Astrocyte (in vitro differentiated cells and primary cell): ENCODE results near the gene DNALI1. TPM values are rescaled to one million over a fixed set of nuclear protein-coding genes. Genes with fewer than 3 reads are reported as not detected.
A peak's percentile ranks its signal among the peaks of the same experiment; 100 is the strongest.

Experiments
- DNase-seq: peaks from one replicate; pipeline ENCODE4 v3.0.0-alpha.2; 2010; ENCODE audit warnings: low read depth
- FAIRE-seq: peaks from 2 replicates; lab custom pipeline; 2011; peaks lifted over from hg19 to GRCh38; lab: Jason Lieb, UNC
- H2AFZ ChIP-seq: 2 replicates; pipeline ENCODE4 v1.6.0; 2012; ENCODE audit warnings: low read depth, low read length, inconsistent platforms
- H3K27ac ChIP-seq: 2 replicates; pipeline ENCODE4 v1.5.1; 2011; ENCODE audit warnings: low read depth, low read length, inconsistent platforms
- H3K27me3 ChIP-seq: 2 replicates; pipeline ENCODE4 v1.6.0; 2011; ENCODE audit warnings: low read length, inconsistent platforms; ENCODE audit not compliant: insufficient read depth
- H3K36me3 ChIP-seq: 2 replicates; pipeline ENCODE4 v1.5.1; 2011; ENCODE audit warnings: low read length, inconsistent platforms; ENCODE audit not compliant: insufficient read depth
- H3K4me1 ChIP-seq: 2 replicates; pipeline ENCODE4 v1.5.1; 2011; ENCODE audit warnings: low read length, inconsistent platforms; ENCODE audit not compliant: insufficient read depth
- H3K4me2 ChIP-seq: 2 replicates; pipeline ENCODE4 v1.6.0; 2012; ENCODE audit warnings: low read length, inconsistent platforms
- H3K4me3 ChIP-seq: 2 replicates; pipeline ENCODE4 v1.5.1; 2011; ENCODE audit warnings: low read depth, mild to moderate bottlenecking, low read length, inconsistent platforms; ENCODE audit not compliant: insufficient read depth
- H3K79me2 ChIP-seq: 2 replicates; pipeline ENCODE4 v1.6.0; 2012; ENCODE audit warnings: mild to moderate bottlenecking, low read length, inconsistent platforms; ENCODE audit not compliant: insufficient read depth
- H3K9ac ChIP-seq: 2 replicates; pipeline ENCODE4 v1.6.0; 2012; ENCODE audit warnings: mild to moderate bottlenecking, low read length, inconsistent platforms
- H3K9me3 ChIP-seq: 2 replicates; pipeline ENCODE4 v1.5.1; 2012; ENCODE audit warnings: low read depth, mild to moderate bottlenecking, low read length, inconsistent platforms; ENCODE audit not compliant: insufficient read depth
- H4K20me1 ChIP-seq: 2 replicates; pipeline ENCODE4 v1.6.0; 2012; ENCODE audit warnings: low read length, inconsistent platforms; ENCODE audit not compliant: insufficient read depth
- H3K27ac Mint-ChIP-seq: one replicate; pipeline ENCODE4 v1.8.0; 2021; ENCODE audit warnings: mild to moderate bottlenecking, mixed read lengths; ENCODE audit not compliant: unreplicated experiment
- H3K27me3 Mint-ChIP-seq: one replicate; pipeline ENCODE4 v1.8.0; 2021; ENCODE audit warnings: low read depth, mixed read lengths; ENCODE audit not compliant: unreplicated experiment
- H3K36me3 Mint-ChIP-seq: one replicate; pipeline ENCODE4 v1.8.0; 2021; ENCODE audit warnings: low read depth, mixed read lengths; ENCODE audit not compliant: unreplicated experiment
- H3K4me1 Mint-ChIP-seq: one replicate; pipeline ENCODE4 v1.8.0; 2021; ENCODE audit warnings: low read depth, mixed read lengths; ENCODE audit not compliant: unreplicated experiment
- H3K4me3 Mint-ChIP-seq: one replicate; pipeline ENCODE4 v1.8.0; 2021; ENCODE audit warnings: mild to moderate bottlenecking, moderate library complexity, mixed read lengths; ENCODE audit not compliant: unreplicated experiment
- H3K9me3 Mint-ChIP-seq: one replicate; pipeline ENCODE4 v1.8.0; 2021; ENCODE audit warnings: mild to moderate bottlenecking, mixed read lengths; ENCODE audit not compliant: unreplicated experiment
- EZH2 ChIP-seq: IDR thresholded peaks from 2 replicates; pipeline ENCODE4 v1.6.1; 2012; ENCODE audit warnings: mild to moderate bottlenecking, low read length, inconsistent platforms; ENCODE audit not compliant: insufficient read depth
- total RNA-seq: library from RNA; stranded (reverse); gene quantifications from 2 replicates; pipeline ENCODE4 v1.2.1, GENCODE V29; 2021
- TF ChIP-seq, protein P1 (sequence below): IDR thresholded peaks from 2 replicates; pipeline ENCODE4 v1.5.1; 2011; ENCODE audit warnings: low read depth, mild to moderate bottlenecking, inconsistent platforms, low read length, moderate library complexity; ENCODE audit not compliant: insufficient read depth

DNALI1 gene
- total RNA-seq, 1 donor from 2014 or later = 9.6 TPM

DNA sequence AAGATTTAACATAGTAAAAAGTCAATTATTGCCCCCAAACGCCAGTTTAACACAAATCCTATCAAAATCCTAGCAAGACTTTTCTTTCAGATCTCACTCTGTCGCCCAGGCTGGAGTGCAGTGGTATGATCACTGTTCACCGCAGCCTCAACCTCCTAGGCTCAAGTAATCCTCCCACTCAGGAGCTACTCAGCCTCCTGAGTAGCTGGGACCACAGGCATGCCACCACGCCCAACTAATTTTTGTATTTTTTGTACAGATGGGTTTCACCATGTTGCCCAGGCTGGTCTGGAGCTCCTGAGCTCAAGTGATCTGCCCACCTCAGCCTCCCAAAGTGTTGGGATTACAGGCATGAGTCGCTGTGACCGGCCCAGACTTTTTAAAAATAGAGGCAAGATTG is 7.4 kb upstream of the DNALI1 start:
- Histone ChIP-seq H3K27me3 (no peaks in the 10 kb centered on the region), H3K36me3 (peaks cover 18% of the 10 kb centered on the region), H3K79me2 (peaks cover 66% of the 10 kb centered on the region), H3K9me3 (no peaks in the 10 kb centered on the region), H3K4me3 (no peak overlapping the region), H3K9ac (peak overlapping the region; percentile 20), H4K20me1 (peaks cover 33% of the 10 kb centered on the region), H3K4me2 (peak overlapping the region; percentile 9), H2AFZ (no peak overlapping the region), H3K27ac (no peak overlapping the region), H3K4me1 (peaks cover 12% of the 10 kb centered on the region)
- Mint-ChIP-seq H3K9me3 (no peaks in the 10 kb centered on the region), H3K27ac (peak overlapping the region; percentile 64), H3K4me1 (peaks cover 15% of the 10 kb centered on the region), H3K36me3 (peaks cover 12% of the 10 kb centered on the region), H3K4me3 (no peak overlapping the region), H3K27me3 (no peaks in the 10 kb centered on the region)
- peak; percentile 47 for DNase-seq
- FAIRE-seq = no peak
- no peak for TF ChIP-seq EZH2
- TF ChIP-seq, protein P1, sequence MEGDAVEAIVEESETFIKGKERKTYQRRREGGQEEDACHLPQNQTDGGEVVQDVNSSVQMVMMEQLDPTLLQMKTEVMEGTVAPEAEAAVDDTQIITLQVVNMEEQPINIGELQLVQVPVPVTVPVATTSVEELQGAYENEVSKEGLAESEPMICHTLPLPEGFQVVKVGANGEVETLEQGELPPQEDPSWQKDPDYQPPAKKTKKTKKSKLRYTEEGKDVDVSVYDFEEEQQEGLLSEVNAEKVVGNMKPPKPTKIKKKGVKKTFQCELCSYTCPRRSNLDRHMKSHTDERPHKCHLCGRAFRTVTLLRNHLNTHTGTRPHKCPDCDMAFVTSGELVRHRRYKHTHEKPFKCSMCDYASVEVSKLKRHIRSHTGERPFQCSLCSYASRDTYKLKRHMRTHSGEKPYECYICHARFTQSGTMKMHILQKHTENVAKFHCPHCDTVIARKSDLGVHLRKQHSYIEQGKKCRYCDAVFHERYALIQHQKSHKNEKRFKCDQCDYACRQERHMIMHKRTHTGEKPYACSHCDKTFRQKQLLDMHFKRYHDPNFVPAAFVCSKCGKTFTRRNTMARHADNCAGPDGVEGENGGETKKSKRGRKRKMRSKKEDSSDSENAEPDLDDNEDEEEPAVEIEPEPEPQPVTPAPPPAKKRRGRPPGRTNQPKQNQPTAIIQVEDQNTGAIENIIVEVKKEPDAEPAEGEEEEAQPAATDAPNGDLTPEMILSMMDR = no peak

DNA sequence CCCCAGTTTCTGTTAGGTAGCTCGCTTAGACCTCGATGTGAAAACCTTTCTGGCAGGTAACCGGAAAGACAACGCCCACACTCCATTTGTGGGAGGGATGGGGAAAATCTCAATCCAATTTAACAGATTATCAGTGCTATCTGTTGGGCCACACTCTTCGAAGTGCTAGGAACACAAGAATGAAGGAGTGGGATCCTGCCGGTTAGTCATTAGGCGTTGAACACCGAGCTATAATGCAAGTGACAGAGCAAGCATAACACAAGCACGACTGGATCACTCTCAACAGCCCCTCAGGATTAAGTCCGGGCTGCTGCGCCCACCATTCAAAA is 3.2 kb upstream of the DNALI1 start:
- peak overlapping the region; percentile 97 for H3K9ac ChIP-seq
- H3K27ac Mint-ChIP-seq = peak overlapping the region; percentile 67

More for the DNA sequence above, 3.2 kb upstream of the DNALI1 start:
- peaks cover 2% of the 10 kb centered on the region for H3K36me3 Mint-ChIP-seq
- no peaks in the 10 kb centered on the region for H3K27me3 Mint-ChIP-seq
- Histone ChIP-seq H3K4me1 (peaks cover 26% of the 10 kb centered on the region), H3K27ac (peak overlapping the region; percentile 90), H3K79me2 (peaks cover 48% of the 10 kb centered on the region), H3K27me3 (no peaks in the 10 kb centered on the region), H3K4me2 (peak overlapping the region; percentile 97), H3K9me3 (no peaks in the 10 kb centered on the region), H2AFZ (peak overlapping the region; percentile 87), H3K36me3 (peaks cover 8% of the 10 kb centered on the region), H3K4me3 (peak overlapping the region; percentile 99), H4K20me1 (peaks cover 33% of the 10 kb centered on the region)
- DNase-seq = no peak
- TF ChIP-seq, protein P1 = no peak
- TF ChIP-seq EZH2 = no peak
- H3K9me3 Mint-ChIP-seq = no peaks in the 10 kb centered on the region
- peaks cover 23% of the 10 kb centered on the region for H3K4me1 Mint-ChIP-seq
- FAIRE-seq = no peak
- peak overlapping the region; percentile 98 for H3K4me3 Mint-ChIP-seq
